Superior temporal gyrus (tissue), 1 donor: ENCODE measurements around the gene CCDC85C.

Source experiments
- DNase-seq: peaks from one replicate; pipeline ENCODE4 v3.0.0-alpha.2; 2016; ENCODE audit errors: extremely low spot score

Gene CCDC85C

GRCh38 chr14:99539491-99539890 lies 64.5 kb downstream of the CCDC85C start:
- no peak for DNase-seq

- no peak for DNase-seq
These were observed 65.3 kb downstream of the CCDC85C start for GRCh38 chr14:99538733-99539132.

GRCh38 chr14:99538275-99538674 lies 65.7 kb downstream of the CCDC85C start:
- DNase-seq, result no peak

GRCh38 chr14:99537399-99537798 lies 66.6 kb downstream of the CCDC85C start:
- DNase-seq, result no peak

- no peak for DNase-seq
These were observed 67.9 kb downstream of the CCDC85C start for GRCh38 chr14:99535908-99536778.

- DNase-seq, result no peak
These were observed 68.6 kb downstream of the CCDC85C start for GRCh38 chr14:99535448-99535847.

GRCh38 chr14:99534863-99535262 lies 69.1 kb downstream of the CCDC85C start:
- DNase-seq, result peak; percentile 52

- no peak for DNase-seq
These were observed 69.7 kb downstream of the CCDC85C start for GRCh38 chr14:99534333-99534732.

GRCh38 chr14:99532310-99532709 lies 71.7 kb downstream of the CCDC85C start:
- no peak for DNase-seq

- DNase-seq, result peak; percentile 16
These were observed 72.5 kb downstream of the CCDC85C start for GRCh38 chr14:99531251-99532096.

- DNase-seq, result no peak
These were observed 73.4 kb downstream of the CCDC85C start for GRCh38 chr14:99530407-99531155.

GRCh38 chr14:99529899-99530298 lies 74.1 kb downstream of the CCDC85C start:
- no peak for DNase-seq

GRCh38 chr14:99527427-99528076 lies 76.5 kb downstream of the CCDC85C start:
- DNase-seq, result no peak

- DNase-seq, result no peak
These were observed 77.0 kb downstream of the CCDC85C start for GRCh38 chr14:99527026-99527425.

- DNase-seq, result no peak
These were observed 78.3 kb downstream of the CCDC85C start for GRCh38 chr14:99525699-99526080.

- DNase-seq, result no peak
These were observed 79.0 kb downstream of the CCDC85C start for GRCh38 chr14:99524804-99525698.

- DNase-seq, result no peak
These were observed 79.8 kb downstream of the CCDC85C start for GRCh38 chr14:99524091-99524661.

GRCh38 chr14:99523704-99524055 lies 80.3 kb downstream of the CCDC85C start:
- DNase-seq, result no peak

- no peak for DNase-seq
These were observed 80.9 kb downstream of the CCDC85C start for GRCh38 chr14:99522934-99523703.
